Transverse colon (tissue), 4 donors: ENCODE data around the gene CENPK. TPM values are rescaled to one million over a fixed set of nuclear protein-coding genes. Genes with fewer than 3 reads are reported as not detected.
A peak's percentile ranks its signal among the peaks of the same experiment; 100 is the strongest.
"Not testable (repeated sequence)": the region's sequence is repeated elsewhere in the genome, so short reads cannot be mapped to it uniquely, and the experiment has no call there.

Experiments
- DNase-seq: peaks from one replicate; pipeline ENCODE4 v3.0.0-alpha.2; 2019
- H3K27ac ChIP-seq, 4 donors: fragments of 200-600 bp; sonication (generic); 2 replicates each; pipeline ENCODE4 v1.5.1; 2016 to 2018; ENCODE audit warnings: inconsistent platforms in 4 of 4
- H3K27me3 ChIP-seq: fragments of 200-600 bp; sonication (generic); 2 replicates; pipeline ENCODE4 v1.5.1; 2017; ENCODE audit warnings: inconsistent platforms
- H3K36me3 ChIP-seq, 4 donors: fragments of 200-600 bp; sonication (generic); 2 replicates each; pipeline ENCODE4 v1.5.1; 2017 to 2019; ENCODE audit warnings: inconsistent platforms in 4 of 4
- H3K4me1 ChIP-seq, 4 donors: fragments of 200-600 bp; sonication (generic); 2 replicates each; pipeline ENCODE4 v1.5.1; 2017 to 2020; ENCODE audit warnings: inconsistent platforms in 4 of 4
- H3K4me3 ChIP-seq, 4 donors: fragments of 200-600 bp; sonication (generic); 1 replicate in 1 of 4; 2 replicates in 3 of 4; pipeline versions ENCODE4 v1.5.1 to v1.6.1; 2017 to 2019; ENCODE audit warnings: inconsistent platforms in 4 of 4
- H3K9me3 ChIP-seq, 2 donors: fragments of 200-600 bp; sonication (generic); 2 replicates each; pipeline ENCODE4 v1.5.1; 2017 to 2019; ENCODE audit warnings: inconsistent platforms in 2 of 2
- EP300 ChIP-seq: sonication (generic); formaldehyde crosslinking; IDR thresholded peaks from one replicate; pipeline ENCODE4 v1.6.1; 2017; ENCODE audit warnings: antibody characterized with exemption, low read depth
- POLR2A ChIP-seq: fragments of 450-650 bp; IDR thresholded peaks from one replicate; pipeline ENCODE4 v1.6.1; 2016; ENCODE audit warnings: antibody characterized with exemption, mild to moderate bottlenecking, moderate library complexity
- POLR2AphosphoS5 ChIP-seq, 3 donors: sonication (generic); formaldehyde crosslinking; IDR thresholded peaks; one replicate each; pipeline ENCODE4 v1.6.1; 2016; ENCODE audit warnings: antibody characterized with exemption in 3 of 3
- WGBS, 2 donors: methylation state at CpG; one replicate each; pipeline ENCODE4 v1.1.5; 2018; ENCODE audit warnings: low coverage in 1 of 2; 5-methylcytosine and 5-hydroxymethylcytosine counted together
- in situ Hi-C, 4 donors: fragments of 200-750 bp; cut with MboI; loops; one replicate each; pipeline versions ENCODE4 v1.15.0 to v1.15.1; 2017; ENCODE audit warnings: low sequenced_read_pairs in 3 of 4, low pct_ligation_motif_present in 1 of 4, low pct_unique_long_range_greater_than_20kb in 1 of 4
- intact Hi-C: fragments of 100-400 bp; cut with DNase I; formaldehyde crosslinking; loops from one replicate; pipeline ENCODE4 v1.15.1; 2023; ENCODE audit warnings: low total_unique reads
- total RNA-seq, 4 donors: library from RNA; depleted of rRNA; stranded (reverse); fragments of >200 nt; gene quantifications; one replicate each; pipeline ENCODE4 v1.1.0, GENCODE V29; 2016
- TF ChIP-seq, protein P1 (sequence below), 5 experiments: fragments of 200-600 bp in 3 of 5; fragments of 450-650 bp in 2 of 5; sonication (generic) in 3 of 5; IDR thresholded peaks; 1 replicate in 2 of 5; 2 replicates in 3 of 5; pipeline ENCODE4 v1.5.1; 2016 to 2017; ENCODE audit warnings: antibody characterized with exemption in 5 of 5, inconsistent platforms in 3 of 5, mild to moderate bottlenecking in 2 of 5, moderate library complexity in 1 of 5

Gene CENPK
- total RNA-seq, result 1 to 10 TPM in 3 of 4 donors, not detected in 1; 2.0 to 7.6 (median 5.2) TPM

DNA sequence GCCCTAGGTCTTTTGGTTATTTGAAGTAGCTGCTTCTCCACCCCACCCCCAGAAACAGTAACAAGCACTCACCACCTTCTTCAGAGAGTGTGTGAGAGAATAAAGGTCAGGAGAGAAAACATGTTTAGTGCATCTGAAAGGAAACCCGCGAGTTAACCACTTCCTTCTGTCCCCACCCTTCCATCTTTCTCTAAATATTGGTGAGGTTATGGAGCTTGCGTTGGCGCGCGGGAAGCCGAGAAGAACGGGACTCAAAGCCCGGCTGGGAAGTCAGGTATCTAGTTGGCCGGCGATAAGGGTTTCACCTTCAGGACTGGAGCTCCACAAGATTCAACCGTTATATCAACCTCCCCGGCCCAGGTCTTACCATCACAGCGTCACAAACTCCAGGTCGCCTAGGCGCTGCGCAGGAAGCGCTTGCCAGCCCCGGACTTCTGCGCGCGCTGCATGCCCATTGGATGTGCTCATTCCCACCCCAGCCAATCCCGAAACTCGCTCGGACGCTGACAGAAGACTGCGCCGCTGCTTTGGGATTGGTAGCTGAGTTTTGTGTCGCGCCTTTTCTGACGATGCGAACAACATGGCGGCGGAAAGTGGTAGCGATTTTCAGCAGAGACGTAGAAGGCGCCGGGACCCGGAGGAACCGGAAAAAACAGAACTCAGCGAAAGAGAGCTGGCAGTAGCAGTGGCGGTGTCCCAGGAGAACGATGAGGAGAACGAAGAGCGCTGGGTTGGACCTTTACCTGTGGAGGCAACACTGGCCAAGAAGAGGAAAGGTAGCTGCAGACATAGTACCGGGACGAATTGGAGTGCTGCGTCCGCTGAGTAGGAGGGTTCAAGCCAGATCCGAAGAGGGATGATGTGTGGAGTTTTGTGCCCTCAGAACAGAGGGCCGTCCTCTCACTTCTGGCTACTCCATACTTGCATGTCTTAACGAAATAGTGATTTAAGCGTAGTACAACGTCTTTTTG, at the start of gene CENPK, which contains the start of gene PPWD1:
Gene CENPK (minus strand): TSS at position 438 of the 971 bp plus-strand sequence. CDS start 8,261 bp downstream, outside the sequence.
Gene PPWD1 (plus strand): TSS at position 566 of the 971 bp plus-strand sequence. CDS start 15 bp downstream, at position 581.
- intact Hi-C loops, result no loop called here
- no peaks in the 10 kb centered on the region for H3K27me3 ChIP-seq
- in situ Hi-C loops, result no loop called here
- peaks cover 0 to 5% (median 2%) of the 10 kb centered on the region in 4 donors for H3K36me3 ChIP-seq
- no peaks in the 10 kb centered on the region for H3K9me3 ChIP-seq
- WGBS, 2 donors, result 0% methylated on average over 13 to 54 of the region's 54 CpGs
- H3K4me3 ChIP-seq, result peak within 1 kb of the TSS; percentile 65 to 89 (median 76)
- no peak for TF ChIP-seq EP300
- peak; percentile 74 for TF ChIP-seq POLR2A
- peak; percentile 85 to 93 (median 85) for TF ChIP-seq POLR2AphosphoS5 (IDR thresholded peaks at IDR 0.05)
- DNase-seq, result peak; percentile 95
- peak within 1 kb of the TSS; percentile 81 to 93 (median 88) for H3K27ac ChIP-seq
- H3K4me1 ChIP-seq, result peaks cover 0 to 30% (median 22%) of the 10 kb centered on the region in 4 donors

GRCh38 chr5:65612298-65612907, 49.4 kb upstream of the CENPK start:
- WGBS, 2 donors, result 86 to 87% methylated on average over 4 of the region's 4 CpGs
- no peaks in the 10 kb centered on the region for H3K4me1 ChIP-seq
- no peak overlapping the region for H3K27ac ChIP-seq
- no peaks in the 10 kb centered on the region for H3K9me3 ChIP-seq
- no peak for DNase-seq
- H3K36me3 ChIP-seq, result peaks cover 0 to 73% (median 26%) of the 10 kb centered on the region in 4 donors
- no peak overlapping the region for H3K4me3 ChIP-seq
- in situ Hi-C loops (no loop called here), intact Hi-C loops (no loop called here)
- TF ChIP-seq, protein P1, sequence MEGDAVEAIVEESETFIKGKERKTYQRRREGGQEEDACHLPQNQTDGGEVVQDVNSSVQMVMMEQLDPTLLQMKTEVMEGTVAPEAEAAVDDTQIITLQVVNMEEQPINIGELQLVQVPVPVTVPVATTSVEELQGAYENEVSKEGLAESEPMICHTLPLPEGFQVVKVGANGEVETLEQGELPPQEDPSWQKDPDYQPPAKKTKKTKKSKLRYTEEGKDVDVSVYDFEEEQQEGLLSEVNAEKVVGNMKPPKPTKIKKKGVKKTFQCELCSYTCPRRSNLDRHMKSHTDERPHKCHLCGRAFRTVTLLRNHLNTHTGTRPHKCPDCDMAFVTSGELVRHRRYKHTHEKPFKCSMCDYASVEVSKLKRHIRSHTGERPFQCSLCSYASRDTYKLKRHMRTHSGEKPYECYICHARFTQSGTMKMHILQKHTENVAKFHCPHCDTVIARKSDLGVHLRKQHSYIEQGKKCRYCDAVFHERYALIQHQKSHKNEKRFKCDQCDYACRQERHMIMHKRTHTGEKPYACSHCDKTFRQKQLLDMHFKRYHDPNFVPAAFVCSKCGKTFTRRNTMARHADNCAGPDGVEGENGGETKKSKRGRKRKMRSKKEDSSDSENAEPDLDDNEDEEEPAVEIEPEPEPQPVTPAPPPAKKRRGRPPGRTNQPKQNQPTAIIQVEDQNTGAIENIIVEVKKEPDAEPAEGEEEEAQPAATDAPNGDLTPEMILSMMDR (IDR thresholded peaks at IDR 0.05), result no peak
- no peak for TF ChIP-seq POLR2A
- no peak for TF ChIP-seq EP300
- TF ChIP-seq POLR2AphosphoS5 (IDR thresholded peaks at IDR 0.05), result no peak
- H3K27me3 ChIP-seq, result no peaks in the 10 kb centered on the region

DNA sequence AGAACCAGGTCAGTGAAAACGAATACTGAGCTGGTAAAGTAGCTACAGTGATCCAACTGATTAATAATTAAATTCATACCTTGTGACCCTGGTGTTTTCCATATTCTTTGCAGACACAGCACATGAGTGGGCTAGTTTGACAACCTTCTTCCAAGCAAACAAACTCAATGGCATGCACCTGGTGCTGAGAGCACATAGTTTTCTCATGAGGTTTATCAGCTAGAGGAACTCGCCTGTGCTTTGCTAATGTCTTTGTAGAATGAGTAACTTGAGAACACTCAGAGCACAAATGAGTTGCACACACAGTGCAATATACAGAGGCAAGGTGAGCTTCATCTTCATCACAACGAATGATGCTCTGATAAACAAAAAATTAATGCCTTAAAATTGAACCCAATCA, 48.6 kb upstream of the CENPK start:
- Histone ChIP-seq H3K9me3 (no peaks in the 10 kb centered on the region), H3K4me1 (no peaks in the 10 kb centered on the region), H3K4me3 (no peak overlapping the region), H3K27ac (no peak overlapping the region), H3K36me3 (peaks cover 0 to 75% (median 27%) of the 10 kb centered on the region in 4 donors), H3K27me3 (no peaks in the 10 kb centered on the region)
- DNase-seq, result no peak
- in situ Hi-C loops (no loop called here), intact Hi-C loops (no loop called here)
- WGBS, 2 donors, result 81 to 83% methylated on average over 3 of the region's 3 CpGs
- TF ChIP-seq POLR2AphosphoS5 (IDR thresholded peaks at IDR 0.05), result no peak
- TF ChIP-seq, protein P1 (IDR thresholded peaks at IDR 0.05), result no peak
- no peak for TF ChIP-seq EP300
- TF ChIP-seq POLR2A, result no peak

DNA sequence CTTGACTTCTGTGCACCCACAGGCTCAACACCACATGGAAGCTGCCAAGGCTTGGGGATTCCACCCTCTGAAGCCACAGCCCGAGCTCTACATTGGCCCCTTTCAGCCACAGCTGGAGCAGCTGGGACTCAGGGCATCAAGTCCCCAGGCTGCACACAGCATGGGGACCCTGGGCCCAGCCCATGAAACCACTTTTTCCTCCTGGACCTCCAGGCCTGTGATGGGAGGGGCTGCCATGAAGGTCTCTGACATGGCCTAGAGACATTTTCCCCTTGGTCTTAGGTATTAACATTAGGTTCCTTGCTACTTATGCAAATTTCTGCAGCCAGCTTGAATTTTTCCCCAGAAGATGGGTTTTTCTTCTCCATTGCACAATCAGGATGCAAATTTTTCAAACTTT, 38.8 kb upstream of the CENPK start:
- intact Hi-C loops, H3K27ac ChIP-seq, H3K9me3 ChIP-seq, in situ Hi-C loops, H3K4me1 ChIP-seq, DNase-seq, H3K4me3 ChIP-seq, H3K27me3 ChIP-seq: not testable (repeated sequence)
- H3K36me3 ChIP-seq, result peaks cover 0 to 48% (median 18%) of the 10 kb centered on the region in 4 donors
- WGBS, 2 donors, result 100% methylated on average over 1 of the region's 1 CpG; no CpG with 5 or more reads in 1 of the 2 donors

DNA sequence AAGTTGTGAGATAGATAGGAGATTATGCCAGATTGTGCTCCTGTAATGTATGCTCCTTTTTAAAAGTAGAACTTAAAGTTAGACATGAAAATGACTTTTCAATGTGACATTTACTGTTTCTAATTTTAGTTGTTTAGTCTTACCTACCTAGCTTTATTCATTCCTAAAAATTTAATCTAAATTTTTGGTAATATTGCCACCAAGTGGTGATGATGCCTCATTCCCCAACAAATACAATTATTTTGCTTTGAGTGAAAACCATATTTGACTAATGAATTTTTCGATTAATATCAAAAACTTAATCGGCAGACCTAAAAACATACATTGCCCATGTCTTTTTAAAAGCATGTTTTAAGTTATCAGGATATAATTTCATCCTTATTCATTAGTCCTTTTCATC, 25.7 kb upstream of the CENPK start:
- peaks cover 0 to 63% (median 16%) of the 10 kb centered on the region in 4 donors for H3K36me3 ChIP-seq
- no peak for DNase-seq
- no peak for TF ChIP-seq POLR2AphosphoS5 (IDR thresholded peaks at IDR 0.05)
- no peak for TF ChIP-seq EP300
- TF ChIP-seq, protein P1 (IDR thresholded peaks at IDR 0.05), result no peak
- intact Hi-C loops, result no loop called here
- no peak overlapping the region for H3K4me3 ChIP-seq
- WGBS, 2 donors, result 91 to 100% methylated on average over 2 of the region's 2 CpGs
- no peaks in the 10 kb centered on the region for H3K9me3 ChIP-seq
- no peak overlapping the region for H3K27ac ChIP-seq
- in situ Hi-C loops, result no loop called here
- H3K4me1 ChIP-seq, result no peaks in the 10 kb centered on the region
- H3K27me3 ChIP-seq, result no peaks in the 10 kb centered on the region
